SK-MEL-5 (cell line): ENCODE results near the gene KCNH4. TPM values are rescaled to one million over a fixed set of nuclear protein-coding genes. Genes with fewer than 3 reads are reported as not detected.

Source experiments
- DNase-seq: peaks from one replicate; pipeline ENCODE4 v3.0.0-alpha.2; 2016; ENCODE audit warnings: low read depth, low spot score
- in situ Hi-C: cut with HindIII; loops from 2 replicates; pipeline ENCODE4 v1.10.0; 2016; ENCODE audit warnings: low sequenced_read_pairs, high pct_unique_total_duplicates, low pct_unique_long_range_greater_than_20kb
- total RNA-seq: library from RNA; depleted of rRNA; stranded (reverse); fragments of >200 nt; shearing (Covaris generic); gene quantifications from 2 replicates; pipeline ENCODE4 v1.2.3, GENCODE V29; 2014

The KCNH4 gene
- total RNA-seq, 1 experiment from 2014 or later, result 0.18 TPM

GRCh38 chr17:42183741-42184711 lies 3.1 kb upstream of the KCNH4 start:
- in situ Hi-C loops, result no loop called here
- DNase-seq, result peak; percentile 58

- DNase-seq, result peak; percentile 50
- in situ Hi-C loops, result no loop called here
Measured at GRCh38 chr17:42182927-42183734, 2.2 kb upstream of the KCNH4 start.

GRCh38 chr17:42181851-42182207 lies 887 bp upstream of the KCNH4 start:
- no peak for DNase-seq
- in situ Hi-C loops, result no loop called here

DNA sequence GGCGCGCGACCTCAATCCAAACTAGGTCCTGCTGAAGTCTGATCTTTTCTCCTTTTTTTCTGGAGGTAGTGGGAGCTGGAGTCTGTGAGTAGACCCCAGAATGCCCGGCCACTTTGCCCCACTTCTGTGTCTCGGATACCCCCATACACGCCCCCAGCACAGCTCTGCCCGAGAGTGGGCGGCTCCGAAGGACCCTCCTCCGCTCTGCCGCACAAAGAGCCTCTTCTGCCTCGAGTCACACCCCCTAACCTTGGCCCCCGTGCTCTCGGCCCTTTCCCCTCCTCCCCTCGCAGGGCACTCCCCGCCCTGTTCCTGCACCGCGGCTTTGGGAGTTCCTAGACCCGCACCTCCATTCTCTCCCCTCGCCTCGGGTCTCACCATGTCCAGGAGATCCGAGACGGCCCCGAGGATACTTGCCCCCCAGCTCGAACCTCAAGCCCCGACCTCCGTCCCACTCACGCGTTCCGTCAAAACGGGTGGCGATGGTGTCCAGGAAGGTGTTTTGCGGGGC lies 476 bp downstream of the KCNH4 start:
- DNase-seq, result no peak
- in situ Hi-C loops, result no loop called here

- peak; percentile 17 for DNase-seq
- in situ Hi-C loops, result no loop called here
Measured at GRCh38 chr17:42179911-42180410, 981 bp downstream of the KCNH4 start.

DNA sequence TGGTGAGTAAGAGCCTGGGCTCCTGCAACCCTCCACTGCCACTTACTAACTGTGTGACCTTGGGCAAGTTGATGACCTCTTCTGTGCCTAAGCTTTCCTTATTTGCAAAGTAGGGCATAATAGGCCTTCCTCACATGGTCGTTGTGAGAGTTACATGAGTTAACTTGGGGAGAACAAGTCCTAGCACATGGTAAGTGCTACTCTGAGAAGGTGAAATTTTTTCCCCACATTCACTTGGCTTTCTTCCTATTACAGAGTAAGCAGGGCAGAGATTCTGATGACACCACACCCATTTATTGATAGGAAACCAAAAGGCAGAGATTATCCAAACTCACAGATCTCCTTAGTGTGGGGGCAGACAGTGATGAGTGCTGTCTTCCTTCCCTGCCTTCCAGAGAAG lies 1.6 kb downstream of the KCNH4 start:
- DNase-seq, result no peak
- in situ Hi-C loops, result no loop called here

- no peak for DNase-seq
- in situ Hi-C loops, result no loop called here
Measured at GRCh38 chr17:42178817-42179216, 2.1 kb downstream of the KCNH4 start.

- DNase-seq, result no peak
- in situ Hi-C loops, result no loop called here
Measured at GRCh38 chr17:42177684-42178083, 3.3 kb downstream of the KCNH4 start.

- in situ Hi-C loops, result no loop called here
- no peak for DNase-seq
Measured at GRCh38 chr17:42174126-42174783, 6.7 kb downstream of the KCNH4 start.

DNA sequence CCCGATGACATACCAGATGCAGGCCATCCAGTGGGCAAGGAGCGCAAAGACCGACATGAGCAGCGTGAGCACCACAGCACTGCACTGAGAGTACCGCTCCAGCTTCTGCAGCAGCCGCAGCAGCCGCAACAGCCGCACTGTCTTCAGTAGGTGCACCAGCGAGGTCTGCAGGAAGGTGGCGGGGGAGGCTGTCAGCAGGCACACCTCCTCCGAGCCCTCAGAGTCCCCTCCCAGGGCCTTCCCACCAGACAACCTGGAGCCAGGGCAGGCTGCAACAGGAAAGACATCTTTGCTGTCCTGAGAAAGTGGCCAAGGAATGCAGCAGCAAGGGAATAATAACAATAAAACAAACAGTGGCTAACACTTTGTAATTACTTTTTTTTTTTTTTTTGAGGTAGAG lies 9.1 kb downstream of the KCNH4 start:
- no peak for DNase-seq
- in situ Hi-C loops, result no loop called here

- DNase-seq, result no peak
- in situ Hi-C loops, result no loop called here
Measured at GRCh38 chr17:42169351-42169750, 11.6 kb downstream of the KCNH4 start.

GRCh38 chr17:42167807-42168206 lies 13.1 kb downstream of the KCNH4 start:
- no peak for DNase-seq
- in situ Hi-C loops, result no loop called here

GRCh38 chr17:42166196-42166763 lies 14.7 kb downstream of the KCNH4 start:
- in situ Hi-C loops, result no loop called here

GRCh38 chr17:42165751-42166150 lies 15.2 kb downstream of the KCNH4 start:
- DNase-seq, result no peak
- in situ Hi-C loops, result no loop called here

More at GRCh38 chr17:42166196-42166763, 14.7 kb downstream of the KCNH4 start:
- DNase-seq, result no peak

DNA sequence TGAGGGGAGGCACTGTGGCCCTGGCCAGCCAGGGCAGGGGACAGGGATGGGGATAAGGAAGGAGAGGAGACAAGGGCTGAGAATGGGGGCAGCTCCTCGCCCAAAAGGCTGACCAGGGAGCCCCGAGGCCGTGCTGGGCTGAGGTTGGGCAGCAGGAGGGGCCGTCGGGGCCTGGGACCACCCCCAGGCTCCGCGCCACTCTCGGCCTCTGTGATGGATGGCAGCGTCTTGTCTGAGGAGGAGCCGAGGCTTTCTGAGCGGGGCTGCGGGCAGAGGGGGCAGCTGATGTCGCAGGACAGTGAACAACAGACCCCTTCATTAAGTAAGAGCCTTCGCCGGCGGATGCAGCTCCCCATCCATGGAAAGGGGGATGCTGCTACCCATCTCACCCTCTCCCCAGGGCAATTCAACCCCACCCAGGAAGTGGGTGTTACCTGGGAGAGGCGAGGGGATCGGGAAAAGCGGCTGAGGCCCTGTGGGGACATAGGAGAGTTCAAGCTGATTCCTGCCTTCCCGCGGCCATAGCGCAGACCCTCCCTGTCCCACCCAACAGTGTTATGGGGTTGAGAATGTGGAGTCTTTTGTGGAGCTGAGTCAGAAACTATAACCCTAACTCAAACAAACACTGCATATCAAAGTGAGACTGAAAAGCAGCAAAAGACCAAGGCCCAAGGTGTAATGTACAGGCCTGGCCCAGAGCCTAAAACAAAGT lies 17.1 kb downstream of the KCNH4 start:
- in situ Hi-C loops, result no loop called here
- no peak for DNase-seq

DNA sequence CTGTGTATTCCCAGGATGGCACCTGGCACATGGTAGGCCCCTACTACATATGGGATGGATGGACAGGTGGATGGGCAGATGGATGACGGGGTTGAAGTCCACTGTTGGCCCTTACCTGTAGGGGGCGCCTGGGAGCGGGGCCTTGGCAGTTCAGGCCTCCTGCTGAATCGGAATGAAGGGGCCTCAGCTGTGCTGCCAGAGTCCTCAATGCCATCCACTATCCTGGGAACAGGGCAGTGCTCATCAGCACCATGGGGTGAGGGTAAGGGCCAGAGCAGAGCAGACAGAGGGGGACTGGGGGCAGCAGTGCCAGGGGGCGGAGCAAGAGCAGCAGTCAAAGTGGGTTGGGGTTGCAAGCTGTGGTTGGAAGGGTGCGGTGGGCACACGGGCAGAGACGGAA lies 17.8 kb downstream of the KCNH4 start:
- peak; percentile 72 for DNase-seq
- in situ Hi-C loops, result no loop called here

- in situ Hi-C loops, result no loop called here
- no peak for DNase-seq
Measured at GRCh38 chr17:42160531-42160910, 20.4 kb downstream of the KCNH4 start.
